Hepatocyte (in vitro differentiated cells): ENCODE data around the gene BEND5. TPM values are rescaled to one million over a fixed set of nuclear protein-coding genes. Genes with fewer than 3 reads are reported as not detected.

Experiments used
- DNase-seq: peaks from one replicate; pipeline ENCODE4 v3.0.0-alpha.2; 2016; ENCODE audit warnings: low spot score
- H2AFZ ChIP-seq: fragments of 200-600 bp; sonication (generic); 2 replicates; pipeline ENCODE4 v1.6.0; 2016; ENCODE audit warnings: antibody characterized with exemption, mild to moderate bottlenecking
- H3K27ac ChIP-seq: fragments of 200-600 bp; sonication (generic); 2 replicates; pipeline ENCODE4 v1.5.1; 2016; ENCODE audit warnings: mild to moderate bottlenecking
- H3K27me3 ChIP-seq: fragments of 200-600 bp; sonication (generic); 2 replicates; pipeline ENCODE4 v1.6.1; 2016
- H3K36me3 ChIP-seq: fragments of 200-600 bp; sonication (generic); replicated peaks from 2 replicates; pipeline ENCODE4 v1.5.1; 2016; ENCODE audit warnings: low read depth; ENCODE audit not compliant: insufficient read depth
- H3K4me1 ChIP-seq: fragments of 200-600 bp; sonication (generic); 2 replicates; pipeline ENCODE4 v1.5.1; 2016; ENCODE audit warnings: mild to moderate bottlenecking, moderate library complexity; ENCODE audit not compliant: insufficient read depth
- H3K4me2 ChIP-seq: fragments of 200-600 bp; sonication (generic); 2 replicates; pipeline ENCODE4 v1.6.0; 2016
- H3K4me3 ChIP-seq: fragments of 200-600 bp; sonication (generic); 2 replicates; pipeline ENCODE4 v1.5.1; 2016; ENCODE audit warnings: mild to moderate bottlenecking
- H3K79me2 ChIP-seq: fragments of 200-600 bp; sonication (generic); 2 replicates; pipeline ENCODE4 v1.6.0; 2017; ENCODE audit warnings: mild to moderate bottlenecking
- H3K9me2 ChIP-seq: fragments of 200-600 bp; sonication (generic); replicated peaks from 2 replicates; pipeline ENCODE4 v1.6.0; 2017; ENCODE audit warnings: mild to moderate bottlenecking; ENCODE audit not compliant: insufficient read depth
- H3K9me3 ChIP-seq: fragments of 200-600 bp; sonication (generic); 2 replicates; pipeline ENCODE4 v1.5.1; 2016; ENCODE audit warnings: low read depth, mild to moderate bottlenecking
- H4K20me1 ChIP-seq: fragments of 200-600 bp; sonication (generic); 2 replicates; pipeline ENCODE4 v1.6.0; 2016; ENCODE audit warnings: mild to moderate bottlenecking; ENCODE audit not compliant: insufficient read depth, poor library complexity, severe bottlenecking
- EZH2 ChIP-seq: fragments of 200-600 bp; sonication (generic); IDR thresholded peaks from 2 replicates; pipeline ENCODE4 v1.6.1; 2016; ENCODE audit warnings: antibody characterized with exemption, mild to moderate bottlenecking, borderline replicate concordance
- EZH2phosphoT487 ChIP-seq: fragments of 200-600 bp; sonication (generic); IDR thresholded peaks from one replicate; pipeline ENCODE4 v1.6.1; 2018; ENCODE audit warnings: antibody characterized with exemption, mild to moderate bottlenecking, low read depth, moderate library complexity; ENCODE audit not compliant: unreplicated experiment, severe bottlenecking
- WGBS: methylation state at CpG from one replicate; pipeline ENCODE4 v1.1.6; 2016; ENCODE audit warnings: low lambda C conversion rate; ENCODE audit errors: missing lambda C conversion rate; 5-methylcytosine and 5-hydroxymethylcytosine counted together
- polyA plus RNA-seq: library from polyadenylated mRNA; unstranded; fragments of >200 nt; fragmentation: Nextera tagmentation; extraction: Ambion mirVana; gene quantifications from 2 replicates; pipeline ENCODE4 v1.2.1, GENCODE V29; 2016
- total RNA-seq: library from RNA; depleted of rRNA; stranded (reverse); fragments of >200 nt; gene quantifications from 2 replicates; pipeline ENCODE4 v1.2.3, GENCODE V29; 2014
- TF ChIP-seq, protein P1 (sequence below): fragments of 200-600 bp; sonication (generic); IDR thresholded peaks from 2 replicates; pipeline ENCODE4 v1.5.1; 2016; ENCODE audit warnings: antibody characterized with exemption, mild to moderate bottlenecking; ENCODE audit not compliant: poor library complexity

The BEND5 gene
- total and polyA plus RNA-seq, 2 experiments from 2014 or later: 7.5 to 7.9 TPM

DNA sequence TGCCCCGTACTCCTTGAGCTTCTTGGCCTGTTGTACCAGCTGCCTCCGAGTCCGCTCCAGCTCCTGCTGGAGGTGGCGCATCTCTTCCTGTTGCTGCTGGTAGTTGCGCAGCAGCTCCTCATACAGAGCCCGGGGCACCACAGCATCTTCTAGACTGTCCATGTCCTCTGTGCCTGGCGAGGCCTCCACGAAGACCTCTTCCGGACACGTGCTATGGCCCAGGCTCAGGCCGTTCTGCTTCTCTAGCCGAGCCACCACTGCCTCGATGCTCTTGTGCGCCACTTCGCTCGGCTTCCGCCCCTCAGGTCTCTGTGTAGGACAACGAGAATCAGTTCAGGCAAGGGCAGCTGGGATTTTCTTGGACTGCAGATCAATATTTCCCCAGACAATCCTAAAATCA lies 17.7 kb downstream of the BEND5 start:
- Histone ChIP-seq H2AFZ (no peak overlapping the region), H4K20me1 (no peaks in the 10 kb centered on the region), H3K27me3 (no peaks in the 10 kb centered on the region), H3K27ac (no peak overlapping the region), H3K4me2 (no peak overlapping the region), H3K9me2 (no peaks in the 10 kb centered on the region), H3K36me3 (no peaks in the 10 kb centered on the region), H3K79me2 (no peaks in the 10 kb centered on the region), H3K9me3 (no peaks in the 10 kb centered on the region), H3K4me3 (no peak overlapping the region), H3K4me1 (peaks cover 15% of the 10 kb centered on the region)
- no peak for DNase-seq
- WGBS: 98% methylated on average over 18 of the region's 18 CpGs
- TF ChIP-seq, protein P1, sequence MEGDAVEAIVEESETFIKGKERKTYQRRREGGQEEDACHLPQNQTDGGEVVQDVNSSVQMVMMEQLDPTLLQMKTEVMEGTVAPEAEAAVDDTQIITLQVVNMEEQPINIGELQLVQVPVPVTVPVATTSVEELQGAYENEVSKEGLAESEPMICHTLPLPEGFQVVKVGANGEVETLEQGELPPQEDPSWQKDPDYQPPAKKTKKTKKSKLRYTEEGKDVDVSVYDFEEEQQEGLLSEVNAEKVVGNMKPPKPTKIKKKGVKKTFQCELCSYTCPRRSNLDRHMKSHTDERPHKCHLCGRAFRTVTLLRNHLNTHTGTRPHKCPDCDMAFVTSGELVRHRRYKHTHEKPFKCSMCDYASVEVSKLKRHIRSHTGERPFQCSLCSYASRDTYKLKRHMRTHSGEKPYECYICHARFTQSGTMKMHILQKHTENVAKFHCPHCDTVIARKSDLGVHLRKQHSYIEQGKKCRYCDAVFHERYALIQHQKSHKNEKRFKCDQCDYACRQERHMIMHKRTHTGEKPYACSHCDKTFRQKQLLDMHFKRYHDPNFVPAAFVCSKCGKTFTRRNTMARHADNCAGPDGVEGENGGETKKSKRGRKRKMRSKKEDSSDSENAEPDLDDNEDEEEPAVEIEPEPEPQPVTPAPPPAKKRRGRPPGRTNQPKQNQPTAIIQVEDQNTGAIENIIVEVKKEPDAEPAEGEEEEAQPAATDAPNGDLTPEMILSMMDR: no peak
- TF ChIP-seq EZH2phosphoT487: no peak
- no peak for TF ChIP-seq EZH2

- 98% methylated on average over 2 of the region's 2 CpGs for WGBS
- H4K20me1 ChIP-seq: no peaks in the 10 kb centered on the region
- no peaks in the 10 kb centered on the region for H3K27me3 ChIP-seq
- no peak overlapping the region for H3K4me2 ChIP-seq
- no peak for DNase-seq
- peaks cover 18% of the 10 kb centered on the region for H3K4me1 ChIP-seq
- H3K9me2 ChIP-seq: no peaks in the 10 kb centered on the region
- H3K27ac ChIP-seq: no peak overlapping the region
- H3K9me3 ChIP-seq: no peaks in the 10 kb centered on the region
- no peaks in the 10 kb centered on the region for H3K36me3 ChIP-seq
- TF ChIP-seq EZH2 (no peak), EZH2phosphoT487 (no peak)
- TF ChIP-seq, protein P1: no peak
- no peak overlapping the region for H3K4me3 ChIP-seq
- no peaks in the 10 kb centered on the region for H3K79me2 ChIP-seq
- H2AFZ ChIP-seq: no peak overlapping the region
Measured at GRCh38 chr1:48757363-48757762, 19.3 kb downstream of the BEND5 start.

DNA sequence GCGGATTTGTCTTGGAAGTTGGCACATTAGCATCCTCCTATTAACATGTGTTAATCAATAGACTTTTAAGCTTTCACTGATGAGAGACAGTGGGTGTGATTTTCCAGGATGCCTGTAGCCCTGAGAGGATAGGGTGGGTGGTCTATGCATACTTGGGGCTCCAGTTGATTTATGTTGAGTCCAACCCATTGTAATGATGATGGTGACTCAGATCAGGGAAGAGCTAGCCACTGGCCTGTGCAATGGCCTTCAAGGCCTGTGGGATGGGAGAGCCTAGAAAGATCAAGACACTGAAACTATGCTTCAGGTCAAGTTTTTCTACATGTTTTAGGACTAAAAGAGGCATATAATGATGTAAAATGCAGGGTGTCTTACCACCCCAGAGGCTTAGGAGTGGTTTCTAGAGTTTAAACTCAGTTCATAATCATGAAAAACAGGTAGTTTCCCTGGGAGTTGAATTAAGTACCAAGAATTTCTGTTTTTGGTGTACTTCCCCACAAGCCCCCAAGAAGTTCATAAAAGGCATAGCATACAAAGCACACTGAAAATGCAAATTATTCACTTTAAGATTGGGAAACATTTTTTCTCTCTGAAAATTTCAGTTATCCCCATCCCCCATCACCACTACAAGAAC lies 19.9 kb downstream of the BEND5 start:
- TF ChIP-seq EZH2phosphoT487: no peak
- TF ChIP-seq, protein P1: no peak
- TF ChIP-seq EZH2: no peak
- Histone ChIP-seq H3K27me3 (no peaks in the 10 kb centered on the region), H2AFZ (no peak overlapping the region), H3K9me2 (no peaks in the 10 kb centered on the region), H3K4me1 (peaks cover 15% of the 10 kb centered on the region), H3K36me3 (no peaks in the 10 kb centered on the region), H3K79me2 (no peaks in the 10 kb centered on the region), H3K4me3 (no peak overlapping the region), H4K20me1 (no peaks in the 10 kb centered on the region), H3K9me3 (no peaks in the 10 kb centered on the region), H3K4me2 (no peak overlapping the region), H3K27ac (no peak overlapping the region)
- WGBS: 93% methylated on average over 1 of the region's 1 CpG
- DNase-seq: no peak

DNA sequence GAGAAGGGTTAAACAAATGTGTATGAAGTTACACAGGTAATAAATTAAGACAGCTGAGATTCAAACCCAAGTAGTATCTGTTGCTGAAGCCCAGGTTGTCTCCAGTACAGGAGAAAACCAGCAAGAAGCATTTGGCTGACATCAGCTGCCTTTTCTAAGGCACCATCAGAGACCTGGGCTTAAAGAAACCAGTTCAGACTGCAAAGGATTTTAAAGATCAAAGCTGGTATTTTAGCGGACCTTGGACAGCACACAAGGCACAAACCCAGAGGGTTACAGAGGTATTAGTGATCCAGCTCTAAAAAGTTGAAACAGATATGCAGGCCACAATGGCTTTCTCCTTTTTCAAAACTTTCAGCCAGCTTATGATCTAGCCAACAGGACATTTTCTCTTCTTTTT lies 23.4 kb downstream of the BEND5 start:
- peak; percentile 14 for DNase-seq

More for the DNA sequence above, 23.4 kb downstream of the BEND5 start:
- no peaks in the 10 kb centered on the region for H3K79me2 ChIP-seq
- H3K27me3 ChIP-seq: no peaks in the 10 kb centered on the region
- no peaks in the 10 kb centered on the region for H3K9me3 ChIP-seq
- TF ChIP-seq, protein P1: no peak
- TF ChIP-seq EZH2 (no peak), EZH2phosphoT487 (no peak)
- no peaks in the 10 kb centered on the region for H3K36me3 ChIP-seq
- H4K20me1 ChIP-seq: no peaks in the 10 kb centered on the region
- H3K4me2 ChIP-seq: no peak overlapping the region
- 13% methylated on average over 1 of the region's 1 CpG for WGBS
- no peaks in the 10 kb centered on the region for H3K9me2 ChIP-seq
- peaks cover 6% of the 10 kb centered on the region for H3K4me1 ChIP-seq
- no peak overlapping the region for H2AFZ ChIP-seq
- no peak overlapping the region for H3K4me3 ChIP-seq
- no peak overlapping the region for H3K27ac ChIP-seq
